HG03520 (cell line): Measurements from ENCODE around the gene PSG4.
"Not testable (repeated sequence)": the region's sequence is repeated elsewhere in the genome, so short reads cannot be mapped to it uniquely, and the experiment has no call there.

Experiments
- ATAC-seq: cut with Tn5 transposase; IDR thresholded peaks from one replicate; pipeline ENCODE4 v1.9.1; 2021; ENCODE audit warnings: mild to moderate bottlenecking, moderate library complexity; ENCODE audit not compliant: unreplicated experiment

Gene PSG4

GRCh38 chr19:43205471-43206105, at the start of gene PSG4:
Gene PSG4 (minus strand): TSS chr19:43205638. CDS start chr19:43205536, 102 bp downstream.
- not testable (repeated sequence) for ATAC-seq

DNA sequence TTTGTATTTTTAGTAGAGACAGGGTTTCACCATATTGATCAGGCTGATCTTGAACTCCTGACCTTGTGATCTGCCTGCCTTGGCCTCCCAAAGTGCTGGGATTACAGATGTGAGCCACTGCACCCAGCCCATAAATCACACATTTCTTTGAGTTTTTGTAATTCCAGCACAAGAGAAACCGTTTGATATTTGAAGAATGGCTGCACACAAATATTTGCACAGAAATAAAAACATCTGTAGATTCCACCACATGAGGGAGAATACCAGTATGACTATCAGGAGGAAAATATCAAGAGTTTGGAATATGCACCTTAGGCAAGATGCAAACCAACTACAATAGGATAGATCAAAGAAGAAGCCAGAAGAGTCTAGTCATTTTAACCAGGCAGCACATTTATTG, 46.0 kb upstream of the PSG4 start:
- ATAC-seq: not testable (repeated sequence)

GRCh38 chr19:43250296-43250695, 44.9 kb upstream of the PSG4 start:
- not testable (repeated sequence) for ATAC-seq

GRCh38 chr19:43248635-43249002, 43.2 kb upstream of the PSG4 start:
- not testable (repeated sequence) for ATAC-seq

DNA sequence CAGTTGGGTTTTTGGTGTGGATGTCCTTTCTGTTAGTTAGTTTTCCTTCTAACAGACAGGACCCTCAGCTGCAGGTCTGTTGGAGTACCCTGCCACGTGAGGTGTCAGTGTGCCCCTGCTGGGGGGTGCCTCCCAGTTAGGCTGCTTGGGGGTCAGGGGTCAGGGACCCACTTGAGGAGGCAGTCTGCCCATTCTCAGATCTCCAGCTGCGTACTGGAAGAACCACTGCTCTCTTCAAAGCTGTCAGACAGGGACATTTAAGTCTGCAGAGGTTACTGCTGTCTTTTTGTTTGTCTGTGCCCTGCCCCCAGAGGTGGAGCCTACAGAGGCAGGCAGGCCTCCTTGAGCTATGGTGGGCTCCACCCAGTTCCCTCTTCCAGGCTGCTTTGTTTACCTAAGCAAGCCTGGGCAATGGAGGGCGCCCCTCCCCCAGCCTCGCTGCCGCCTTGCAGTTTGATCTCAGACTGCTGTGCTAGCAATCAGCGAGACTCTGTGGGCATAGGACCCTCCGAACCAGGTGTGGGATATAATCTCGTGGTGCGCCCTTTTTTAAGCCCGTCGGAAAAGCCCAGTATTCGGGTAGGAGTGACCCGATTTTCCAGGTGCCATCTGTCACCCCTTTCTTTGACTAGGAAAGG, 41.9 kb upstream of the PSG4 start:
- ATAC-seq: not testable (repeated sequence)

DNA sequence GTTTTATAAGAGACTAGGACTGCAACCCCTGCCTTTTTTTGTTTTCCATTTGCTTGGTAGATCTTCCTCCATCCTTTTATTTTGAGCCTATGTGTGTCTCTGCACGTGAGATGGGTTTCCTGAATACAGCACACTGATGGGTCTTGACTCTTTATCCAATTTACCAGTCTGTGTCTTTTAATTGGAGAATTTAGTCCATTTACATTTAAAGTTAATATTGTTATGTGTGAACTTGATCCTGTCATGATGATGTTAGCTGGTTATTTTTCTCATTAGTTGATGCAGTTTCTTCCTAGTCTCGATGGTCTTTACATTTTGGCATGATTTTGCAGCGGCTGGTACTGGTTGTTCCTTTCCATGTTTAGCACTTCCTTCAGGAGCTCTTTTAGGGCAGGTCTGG, 40.4 kb upstream of the PSG4 start:
- ATAC-seq: not testable (repeated sequence)

- ATAC-seq: not testable (repeated sequence)
These were observed 36.8 kb upstream of the PSG4 start for GRCh38 chr19:43242211-43242610.

DNA sequence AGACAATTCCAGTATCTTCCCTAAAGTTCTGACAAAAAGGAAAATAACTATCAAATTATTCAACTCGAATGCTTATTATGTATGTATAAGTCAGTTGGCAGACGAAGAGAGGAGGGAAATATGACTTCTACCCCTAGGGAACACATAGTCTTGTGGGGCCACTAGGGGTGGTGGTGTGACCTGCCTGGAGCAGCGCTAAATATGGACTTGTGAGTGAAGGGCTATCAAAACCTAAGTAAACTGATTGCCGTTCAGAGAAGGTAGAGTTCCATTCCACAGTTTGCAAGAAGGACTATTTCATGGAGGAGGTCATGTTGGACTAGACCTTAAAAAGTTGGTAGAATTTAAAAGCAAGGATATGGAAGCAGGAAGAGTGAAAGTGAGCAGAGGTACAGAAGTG, 32.8 kb upstream of the PSG4 start:
- ATAC-seq: not testable (repeated sequence)

DNA sequence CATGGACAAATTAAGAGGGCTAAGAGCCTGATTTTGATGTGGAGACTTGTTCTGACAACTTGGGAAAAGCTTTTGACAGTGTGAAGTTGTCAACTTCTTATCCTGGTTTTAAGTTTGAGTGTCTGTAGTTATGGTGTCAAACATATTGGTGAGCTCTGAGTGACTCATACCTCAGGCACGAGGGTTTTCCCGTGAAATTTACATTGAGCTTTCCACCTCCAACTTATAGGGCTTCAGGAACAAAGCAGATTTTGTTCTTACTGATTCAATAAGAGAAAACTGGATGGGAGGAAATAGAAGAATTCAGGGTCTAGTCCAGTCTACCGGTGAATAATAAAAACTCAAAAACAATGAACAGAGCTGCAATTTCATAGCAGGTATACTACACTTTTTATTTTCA, 30.2 kb upstream of the PSG4 start:
- ATAC-seq: not testable (repeated sequence)

GRCh38 chr19:43229315-43229714, 23.9 kb upstream of the PSG4 start:
- ATAC-seq: no peak

GRCh38 chr19:43228730-43229129, 23.3 kb upstream of the PSG4 start:
- ATAC-seq: not testable (repeated sequence)

DNA sequence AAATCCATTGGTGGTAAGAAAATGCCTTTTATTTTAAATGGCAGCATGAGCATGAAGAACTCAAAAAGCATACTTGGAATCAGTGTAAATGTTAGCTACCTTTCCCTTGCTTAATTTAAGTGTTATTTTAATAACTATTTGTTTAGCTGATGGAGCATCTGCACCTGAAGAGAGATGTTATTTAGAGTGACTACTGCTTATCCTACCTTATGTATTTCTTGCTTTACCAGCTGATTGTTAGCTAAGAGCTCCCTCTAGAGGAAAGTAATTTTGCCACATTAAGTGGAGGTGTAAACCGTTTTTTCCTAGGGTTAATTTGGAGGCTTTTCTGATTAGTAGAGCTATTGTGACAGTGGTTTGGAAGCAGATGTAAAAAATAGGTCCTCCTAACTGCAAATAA, 21.5 kb upstream of the PSG4 start:
- ATAC-seq: not testable (repeated sequence)

DNA sequence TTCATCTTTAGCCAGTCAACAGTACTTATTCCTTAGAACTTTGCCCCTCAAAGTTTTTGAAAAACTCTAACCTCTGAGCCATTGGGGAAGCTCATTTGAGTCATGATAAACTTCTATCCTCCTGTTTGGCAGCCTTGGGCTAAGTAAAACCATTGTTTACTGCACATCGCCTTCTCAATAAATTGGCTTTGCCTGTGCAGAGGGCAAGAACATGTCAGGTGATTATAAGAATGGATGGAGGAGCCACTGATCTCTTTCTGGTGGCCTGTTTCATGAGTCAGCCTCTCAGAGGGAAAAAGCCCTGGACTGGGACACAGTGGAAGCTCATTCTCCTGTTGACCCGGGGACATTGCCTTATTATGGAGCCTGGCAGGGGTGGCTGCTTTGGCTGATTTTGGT, 19.4 kb upstream of the PSG4 start:
- ATAC-seq: no peak

DNA sequence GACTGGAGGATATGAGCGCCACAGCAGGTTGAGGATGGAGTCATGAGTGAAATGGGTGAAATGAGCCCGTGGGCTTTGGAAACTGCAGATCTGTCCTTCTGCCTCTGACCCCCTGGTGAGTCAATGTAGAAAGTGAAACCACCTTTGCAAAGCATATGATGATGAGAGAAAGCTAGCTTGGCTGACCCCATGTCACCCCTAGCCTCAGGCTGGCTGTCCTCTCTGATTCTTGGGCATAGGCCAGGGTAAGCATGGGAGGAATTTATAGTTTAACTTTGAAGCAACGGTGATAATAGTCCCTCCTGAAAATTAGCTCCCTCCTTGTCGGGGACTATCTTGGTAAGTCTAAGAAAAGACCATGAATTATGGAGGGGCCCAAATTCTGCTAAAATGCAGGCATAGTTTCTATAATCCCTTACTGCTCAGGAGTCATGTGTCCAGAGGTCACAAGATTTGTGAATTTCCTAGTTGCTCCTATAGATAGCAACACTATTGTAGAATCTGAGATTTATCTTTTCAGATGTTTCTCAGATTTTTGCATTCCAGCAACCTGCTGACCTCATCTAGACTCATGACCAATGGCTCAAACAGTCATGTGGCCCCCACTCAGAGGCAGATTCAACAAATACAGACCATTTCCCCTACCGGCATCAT, 18.9 kb upstream of the PSG4 start:
- not testable (repeated sequence) for ATAC-seq

DNA sequence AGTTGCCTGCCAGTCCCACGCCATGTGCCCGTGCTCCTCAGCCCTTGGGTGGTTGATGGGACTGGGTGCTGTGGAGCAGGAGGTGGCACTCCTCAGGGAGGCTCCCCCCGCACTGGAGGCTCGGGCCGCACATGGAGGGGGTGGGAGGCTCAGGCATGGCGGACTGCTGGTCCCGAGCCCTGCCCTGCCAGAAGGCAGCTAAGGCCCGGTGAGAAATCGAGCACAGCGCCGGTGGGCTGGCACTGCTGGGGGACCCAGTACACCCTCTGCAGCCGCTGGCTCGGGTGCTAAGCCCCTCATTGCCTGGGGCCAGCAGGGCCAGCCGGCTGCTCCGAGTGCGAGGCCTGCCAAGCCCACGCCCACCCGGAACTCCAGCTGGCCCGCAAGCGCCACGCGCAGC, 16.5 kb upstream of the PSG4 start:
- not testable (repeated sequence) for ATAC-seq

GRCh38 chr19:43219136-43219535, 13.7 kb upstream of the PSG4 start:
- not testable (repeated sequence) for ATAC-seq

DNA sequence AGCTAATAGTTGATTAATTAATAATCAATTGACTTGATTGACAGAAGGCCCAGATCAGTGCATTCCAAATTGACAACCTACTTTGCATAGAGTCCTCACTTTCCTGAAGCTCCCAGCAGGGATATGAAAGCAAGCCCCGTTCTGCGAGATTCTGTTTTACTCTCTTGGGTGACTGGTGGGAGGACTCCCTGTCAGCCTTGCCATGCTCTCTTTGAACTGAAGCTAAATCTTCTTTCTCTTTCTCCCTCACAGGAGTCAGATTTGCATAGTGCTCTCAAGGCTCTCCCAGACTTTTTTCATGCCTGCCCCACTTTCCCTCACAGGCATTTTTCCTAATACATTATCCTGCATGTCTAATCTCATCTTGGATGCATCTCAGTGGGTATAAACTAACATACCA, 10.4 kb upstream of the PSG4 start:
- ATAC-seq: not testable (repeated sequence)

GRCh38 chr19:43207991-43208390, 2.6 kb upstream of the PSG4 start:
- ATAC-seq: no peak

GRCh38 chr19:43207174-43207573, 1.7 kb upstream of the PSG4 start:
- ATAC-seq: not testable (repeated sequence)

- ATAC-seq: not testable (repeated sequence)
These were observed 1.8 kb downstream of the PSG4 start for GRCh38 chr19:43203611-43204010.

- ATAC-seq: not testable (repeated sequence)
These were observed 3.5 kb downstream of the PSG4 start for GRCh38 chr19:43201891-43202290.

- not testable (repeated sequence) for ATAC-seq
These were observed 4.1 kb downstream of the PSG4 start for GRCh38 chr19:43201337-43201801.
